ENCODE results near the gene GRHL1. TPM values are rescaled to one million over a fixed set of nuclear protein-coding genes. Genes with fewer than 3 reads are reported as not detected.

Gene GRHL1
- total and polyA plus RNA-seq, 9 donors = 0.18 to 2.4 (median 0.63) TPM; not detected in 1

DNA sequence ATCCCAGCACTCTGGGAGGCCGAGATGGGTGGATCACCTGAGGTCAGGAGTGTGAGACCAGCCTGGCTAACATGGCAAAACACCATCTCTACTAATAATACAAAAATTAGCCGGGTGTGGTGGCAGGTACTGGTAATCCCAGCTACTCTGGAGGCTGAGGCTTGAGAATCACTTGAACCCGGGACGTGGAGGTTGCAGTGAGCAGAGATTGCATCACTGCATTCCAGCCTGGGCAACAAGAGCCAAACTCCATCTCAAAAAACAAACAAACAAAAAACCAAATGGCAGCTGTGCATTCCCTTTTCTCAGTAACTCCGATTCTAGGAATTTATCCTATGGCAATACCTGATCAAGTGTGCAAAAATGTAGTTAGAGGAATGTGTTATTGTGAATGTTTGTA lies 4.7 kb upstream of the GRHL1 start:
- no peak for DNase-seq
- intact Hi-C loops (cut with DNase I) = no loop called here
- no peaks in the 10 kb centered on the region for H3K9me3 ChIP-seq

GRCh38 chr2:9948721-9949120 lies 2.8 kb upstream of the GRHL1 start:
- Histone ChIP-seq H3K4me3 (no peak overlapping the region), H3K36me3 (no peaks in the 10 kb centered on the region), H3K4me1 (ENCODE audit: insufficient read depth) (no peaks in the 10 kb centered on the region), H3K9me3 (no peaks in the 10 kb centered on the region), H3K27ac (no peak overlapping the region), H3K27me3 (no peaks in the 10 kb centered on the region)
- WGBS, 3 donors = 79 to 97% (median 96%) methylated on average over 5 to 6 of the region's 6 CpGs
- intact Hi-C loops (cut with DNase I) = no loop called here
- TF ChIP-seq POLR2A (IDR thresholded peaks at IDR 0.05) (no peak), EP300 (IDR thresholded peaks at IDR 0.05) (no peak)
- TF ChIP-seq, protein P1, sequence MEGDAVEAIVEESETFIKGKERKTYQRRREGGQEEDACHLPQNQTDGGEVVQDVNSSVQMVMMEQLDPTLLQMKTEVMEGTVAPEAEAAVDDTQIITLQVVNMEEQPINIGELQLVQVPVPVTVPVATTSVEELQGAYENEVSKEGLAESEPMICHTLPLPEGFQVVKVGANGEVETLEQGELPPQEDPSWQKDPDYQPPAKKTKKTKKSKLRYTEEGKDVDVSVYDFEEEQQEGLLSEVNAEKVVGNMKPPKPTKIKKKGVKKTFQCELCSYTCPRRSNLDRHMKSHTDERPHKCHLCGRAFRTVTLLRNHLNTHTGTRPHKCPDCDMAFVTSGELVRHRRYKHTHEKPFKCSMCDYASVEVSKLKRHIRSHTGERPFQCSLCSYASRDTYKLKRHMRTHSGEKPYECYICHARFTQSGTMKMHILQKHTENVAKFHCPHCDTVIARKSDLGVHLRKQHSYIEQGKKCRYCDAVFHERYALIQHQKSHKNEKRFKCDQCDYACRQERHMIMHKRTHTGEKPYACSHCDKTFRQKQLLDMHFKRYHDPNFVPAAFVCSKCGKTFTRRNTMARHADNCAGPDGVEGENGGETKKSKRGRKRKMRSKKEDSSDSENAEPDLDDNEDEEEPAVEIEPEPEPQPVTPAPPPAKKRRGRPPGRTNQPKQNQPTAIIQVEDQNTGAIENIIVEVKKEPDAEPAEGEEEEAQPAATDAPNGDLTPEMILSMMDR (IDR thresholded peaks at IDR 0.05) = no peak
- no peak for DNase-seq

More for the DNA sequence above, 4.7 kb upstream of the GRHL1 start:
- H3K27me3 ChIP-seq = no peaks in the 10 kb centered on the region
- H3K4me1 ChIP-seq (ENCODE audit: insufficient read depth) = no peaks in the 10 kb centered on the region
- no peaks in the 10 kb centered on the region for H3K36me3 ChIP-seq
- no peak overlapping the region for H3K27ac ChIP-seq
- 66 to 83% (median 68%) methylated on average over 5 of the region's 5 CpGs for WGBS, 3 donors
- no peak overlapping the region for H3K4me3 ChIP-seq
- TF ChIP-seq POLR2A (IDR thresholded peaks at IDR 0.05) = no peak

DNA sequence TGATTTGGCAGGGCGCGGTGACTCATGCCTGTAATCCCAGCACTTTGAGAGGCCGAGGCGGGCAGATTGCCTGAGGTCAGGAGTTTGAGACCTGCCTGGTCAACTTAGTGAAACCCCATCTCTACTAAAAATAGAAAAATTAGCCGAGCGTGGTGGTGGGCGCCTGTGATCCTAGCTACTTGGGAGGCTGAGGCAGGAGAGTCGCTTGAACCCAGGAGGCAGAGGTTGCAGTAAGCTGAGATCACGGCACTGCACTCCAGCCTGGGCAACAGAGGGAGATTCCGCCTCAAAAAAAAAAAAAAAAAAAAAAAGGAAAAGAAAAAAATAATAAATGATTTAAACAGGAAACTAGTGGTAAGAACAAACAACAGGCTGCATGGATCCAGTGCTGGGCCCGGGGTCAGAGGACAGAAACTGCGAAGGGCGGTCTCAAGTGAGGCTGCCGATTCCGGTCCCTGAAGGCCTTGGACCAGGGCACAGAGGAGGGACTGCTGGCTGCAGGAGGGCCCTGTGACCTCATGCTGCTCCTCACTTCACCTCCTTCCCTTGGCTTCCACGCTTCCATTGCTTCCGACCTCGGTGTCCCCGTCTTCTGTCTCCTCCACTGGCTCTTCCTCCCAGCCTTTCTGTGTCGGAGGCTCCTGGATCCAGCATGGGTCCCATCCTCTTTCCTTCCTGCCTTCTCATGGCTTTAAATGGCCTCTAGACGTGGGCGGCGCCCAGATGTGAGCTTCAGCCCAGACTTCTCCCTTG lies 2.1 kb upstream of the GRHL1 start:
- no peak for DNase-seq
- intact Hi-C loops (cut with DNase I) = no loop called here
- Histone ChIP-seq H3K4me3 (no peak overlapping the region), H3K27me3 (no peaks in the 10 kb centered on the region), H3K9me3 (no peaks in the 10 kb centered on the region), H3K4me1 (ENCODE audit: insufficient read depth) (no peaks in the 10 kb centered on the region), H3K36me3 (no peaks in the 10 kb centered on the region), H3K27ac (no peak overlapping the region)
- no peak for TF ChIP-seq EP300 (IDR thresholded peaks at IDR 0.05)
- no peak for TF ChIP-seq POLR2A (IDR thresholded peaks at IDR 0.05)
- TF ChIP-seq, protein P1 (IDR thresholded peaks at IDR 0.05) = no peak
- 93 to 96% (median 94%) methylated on average over 23 of the region's 23 CpGs for WGBS, 3 donors

- Histone ChIP-seq H3K27me3 (no peaks in the 10 kb centered on the region), H3K27ac (no peak overlapping the region), H3K4me1 (ENCODE audit: insufficient read depth) (no peaks in the 10 kb centered on the region), H3K9me3 (no peaks in the 10 kb centered on the region), H3K4me3 (no peak overlapping the region), H3K36me3 (no peaks in the 10 kb centered on the region)
- no peak for DNase-seq
- 92 to 95% (median 93%) methylated on average over 14 of the region's 14 CpGs for WGBS, 3 donors
- intact Hi-C loops (cut with DNase I) = loop anchor here in 1 of 4 donors (5.0 kb wide), 1 partner anchor 693 kb away; no protein-coding TSS in a partner anchor
- no peak for TF ChIP-seq EP300 (IDR thresholded peaks at IDR 0.05)
- TF ChIP-seq POLR2A (IDR thresholded peaks at IDR 0.05) = no peak
- TF ChIP-seq, protein P1 (IDR thresholded peaks at IDR 0.05) = no peak
Measured at GRCh38 chr2:9949992-9950520, 1.4 kb upstream of the GRHL1 start.

Data from ovary (tissue), 9 donors.